IMR-90 (cell line): ENCODE measurements around the gene RHBDL3. TPM values are rescaled to one million over a fixed set of nuclear protein-coding genes. Genes with fewer than 3 reads are reported as not detected.

Experiments used
- ATAC-seq: fragments of 200-7000 bp; cut with Tn5 transposase; 2 replicates; pipeline ENCODE4 v1.9.1; 2020; ENCODE audit warnings: low read depth, mild to moderate bottlenecking, moderate library complexity
- BruUV-seq: library from RNA; stranded (reverse); fragments of 400-500 nt; replicated peaks from 2 replicates; lab custom pipeline; 2021; lab: Mats Ljungman, UMichigan
- CTCF ChIA-PET: fragments of 300-600 bp; formaldehyde crosslinking; extraction: SDS; loops from one replicate; lab custom pipeline; 2021; ENCODE audit warnings: antibody characterized with exemption; lab: Yijun Ruan, JAX
- POLR2A ChIA-PET: fragments of 300-600 bp; sonication (Branson Sonifier 250); formaldehyde crosslinking; loops from one replicate; lab custom pipeline; 2022; ENCODE audit warnings: antibody characterized with exemption; ENCODE audit not compliant: unreplicated experiment; lab: Charles Lee
- DNase-seq: peaks from one replicate; pipeline ENCODE4 v3.0.0; 2013
- H2AFZ ChIP-seq: replicated peaks from 2 replicates; pipeline ENCODE3; 2013; ENCODE audit warnings: low read length, mild to moderate bottlenecking; ENCODE audit not compliant: poor library complexity
- H2AK5ac ChIP-seq: 2 replicates; pipeline ENCODE4 v1.6.1; 2013; ENCODE audit warnings: low read depth, low read length, inconsistent platforms
- H2AK9ac ChIP-seq: replicated peaks from 2 replicates; pipeline ENCODE3; 2013; ENCODE audit warnings: mild to moderate bottlenecking, low read depth, low read length, moderate library complexity; ENCODE audit not compliant: poor library complexity
- H2BK120ac ChIP-seq: 2 replicates; pipeline ENCODE4 v1.6.1; 2013; ENCODE audit warnings: low read depth, low read length, inconsistent platforms
- H2BK15ac ChIP-seq: 3 replicates; pipeline ENCODE4 v1.6.1; 2013; ENCODE audit warnings: low read depth, low read length, inconsistent platforms
- H2BK20ac ChIP-seq: 2 replicates; pipeline ENCODE4 v1.6.1; 2013; ENCODE audit warnings: low read depth, mild to moderate bottlenecking, inconsistent platforms, low read length, moderate library complexity
- H2BK5ac ChIP-seq: 2 replicates; pipeline ENCODE4 v1.6.1; 2013; ENCODE audit warnings: mild to moderate bottlenecking, low read depth, low read length, inconsistent platforms; ENCODE audit not compliant: poor library complexity, severe bottlenecking
- H3K14ac ChIP-seq: replicated peaks from 2 replicates; pipeline ENCODE4 v1.6.1; 2013; ENCODE audit warnings: low read depth, low read length, inconsistent platforms
- H3K18ac ChIP-seq: 2 replicates; pipeline ENCODE4 v1.6.1; 2013; ENCODE audit warnings: low read depth, low read length, control low read depth
- H3K23ac ChIP-seq: 2 replicates; pipeline ENCODE4 v1.6.1; 2013; ENCODE audit warnings: low read depth, low read length, inconsistent platforms
- H3K27ac ChIP-seq: 2 replicates; pipeline ENCODE4 v1.5.1; 2013; ENCODE audit warnings: mild to moderate bottlenecking, control low read depth, low read length; ENCODE audit not compliant: insufficient read depth
- H3K27me3 ChIP-seq: 2 replicates; pipeline ENCODE4 v1.6.1; 2013; ENCODE audit warnings: low read length; ENCODE audit not compliant: control insufficient read depth, insufficient read depth
- H3K36me3 ChIP-seq: 2 replicates; pipeline ENCODE4 v1.6.1; 2013; ENCODE audit warnings: low read length, mixed read lengths; ENCODE audit not compliant: control insufficient read depth, insufficient read depth
- H3K4ac ChIP-seq: 2 replicates; pipeline ENCODE4 v1.6.1; 2013; ENCODE audit warnings: low read depth, low read length, inconsistent platforms
- H3K4me1 ChIP-seq: 2 replicates; pipeline ENCODE4 v1.6.1; 2013; ENCODE audit warnings: low read length, mixed read lengths; ENCODE audit not compliant: control insufficient read depth, insufficient read depth
- H3K4me2 ChIP-seq: 2 replicates; pipeline ENCODE4 v1.6.1; 2013; ENCODE audit warnings: low read depth, mild to moderate bottlenecking, control low read depth, low read length, moderate library complexity
- H3K4me3 ChIP-seq: 2 replicates; pipeline ENCODE4 v1.5.1; 2013; ENCODE audit warnings: low read depth, mild to moderate bottlenecking, control low read depth, low read length, moderate library complexity; ENCODE audit not compliant: insufficient read depth
- H3K56ac ChIP-seq: 2 replicates; pipeline ENCODE4 v1.6.1; 2013; ENCODE audit warnings: low read length, inconsistent platforms; ENCODE audit not compliant: insufficient read depth; ENCODE audit errors: extremely low read depth
- H3K79me1 ChIP-seq, 2 experiments: 2 replicates each; pipeline ENCODE4 v1.6.1; 2013; ENCODE audit warnings: low read length in 2 of 2, inconsistent platforms in 1 of 2, low read depth in 1 of 2
- H3K9ac ChIP-seq: 2 replicates; pipeline ENCODE4 v1.6.1; 2013; ENCODE audit warnings: low read depth, low read length, control low read depth
- H3K9me1 ChIP-seq: 2 replicates; pipeline ENCODE4 v1.6.1; 2013; ENCODE audit warnings: low read length, inconsistent platforms; ENCODE audit not compliant: insufficient read depth
- H3K9me3 ChIP-seq: 2 replicates; pipeline ENCODE4 v1.6.1; 2013; ENCODE audit warnings: low read length; ENCODE audit not compliant: control insufficient read depth, insufficient read depth
- H4K20me1 ChIP-seq: 2 replicates; pipeline ENCODE4 v1.6.1; 2013; ENCODE audit warnings: low read length, inconsistent platforms; ENCODE audit not compliant: insufficient read depth
- H4K5ac ChIP-seq: 2 replicates; pipeline ENCODE4 v1.6.1; 2013; ENCODE audit warnings: mild to moderate bottlenecking, low read depth, low read length, control low read depth
- H4K8ac ChIP-seq, 2 experiments: 2 replicates each; pipeline ENCODE4 v1.6.1; 2013; ENCODE audit warnings: low read depth in 2 of 2, low read length in 2 of 2, control low read depth in 1 of 2, inconsistent platforms in 1 of 2
- H4K91ac ChIP-seq: 2 replicates; pipeline ENCODE4 v1.6.1; 2013; ENCODE audit warnings: low read depth, low read length, inconsistent platforms; ENCODE audit not compliant: insufficient read depth
- BHLHE40 ChIP-seq: fragments of 150-350 bp; IDR thresholded peaks from 2 replicates; pipeline ENCODE4 v1.6.1; 2016; ENCODE audit warnings: mild to moderate bottlenecking, low read depth, low read length
- CEBPB ChIP-seq: IDR thresholded peaks from 2 replicates; pipeline ENCODE4 v1.6.1; 2012; ENCODE audit warnings: low read depth, low read length, improper control_type of control experiment
- CHD1 ChIP-seq: IDR thresholded peaks from 2 replicates; pipeline ENCODE4 v1.6.1; 2012; ENCODE audit warnings: low read depth, low read length, improper control_type of control experiment
- FOS ChIP-seq: fragments of 150-350 bp; IDR thresholded peaks from 2 replicates; pipeline ENCODE4 v1.6.1; 2016; ENCODE audit warnings: low read depth, low read length
- MAFK ChIP-seq: IDR thresholded peaks from 2 replicates; pipeline ENCODE4 v1.6.1; 2012; ENCODE audit warnings: low read depth, low read length, improper control_type of control experiment
- MAZ ChIP-seq: IDR thresholded peaks from 2 replicates; pipeline ENCODE4 v1.6.1; 2012; ENCODE audit warnings: low read depth, mild to moderate bottlenecking, low read length, improper control_type of control experiment, moderate library complexity, borderline replicate concordance
- MXI1 ChIP-seq: IDR thresholded peaks from 2 replicates; pipeline ENCODE4 v1.6.1; 2012; ENCODE audit warnings: low read depth, mild to moderate bottlenecking, low read length, moderate library complexity, borderline replicate concordance
- NFE2L2 ChIP-seq: fragments of 150-350 bp; IDR thresholded peaks from 2 replicates; pipeline ENCODE4 v1.6.1; 2016; ENCODE audit warnings: low read depth, mild to moderate bottlenecking, low read length
- POLR2A ChIP-seq: IDR thresholded peaks from 2 replicates; pipeline ENCODE4 v1.6.1; 2012; ENCODE audit warnings: mild to moderate bottlenecking, low read depth, low read length
- RAD21 ChIP-seq: IDR thresholded peaks from 2 replicates; pipeline ENCODE4 v1.6.1; 2012; ENCODE audit warnings: low read length, improper control_type of control experiment
- RCOR1 ChIP-seq: IDR thresholded peaks from 2 replicates; pipeline ENCODE4 v1.6.1; 2012; ENCODE audit warnings: mild to moderate bottlenecking, low read length, improper control_type of control experiment; ENCODE audit not compliant: insufficient replicate concordance
- RFX5 ChIP-seq: IDR thresholded peaks from 2 replicates; pipeline ENCODE4 v1.8.0; 2012; ENCODE audit warnings: low read depth, mild to moderate bottlenecking, low read length, moderate library complexity
- SMC3 ChIP-seq: fragments of 150-350 bp; IDR thresholded peaks from 2 replicates; pipeline ENCODE4 v1.6.1; 2016; ENCODE audit warnings: low read depth, mild to moderate bottlenecking, antibody characterized with exemption, low read length, moderate library complexity
- whole genome bisulfite sequencing, 2 experiments: methylation state at CpG; one replicate each; pipeline versions ENCODE4 v1.1.5 to v1.1.7; 2013; ENCODE audit warnings: missing lambda C conversion rate in 2 of 2; ENCODE audit not compliant: insufficient read length in 1 of 2; ENCODE audit errors: extremely low coverage in 2 of 2; 5-methylcytosine and 5-hydroxymethylcytosine counted together
- dilution Hi-C: fragments of 300-500 bp; cut with HindIII; formaldehyde crosslinking; loops from one replicate; pipeline ENCODE4 v1.14.3; 2018; ENCODE audit warnings: low sequenced_read_pairs; ENCODE audit not compliant: unreplicated experiment
- in situ Hi-C: fragments of 300-500 bp; cut with MboI; formaldehyde crosslinking; loops from 3 replicates; pipeline ENCODE4 v1.14.3; 2019; ENCODE audit warnings: low sequenced_read_pairs, inconsistent platforms, mixed read lengths
- intact Hi-C: fragments of 100-400 bp; cut with micrococcal nuclease; formaldehyde crosslinking; loops from 2 replicates; pipeline ENCODE4 v1.10.0; 2022
- polyA plus RNA-seq, 3 experiments: library from polyadenylated mRNA; depleted of rRNA; stranded (reverse); fragments of >200 nt; gene quantifications; 2 replicates each; pipeline ENCODE4 v1.2.3, GENCODE V29; 2012; ENCODE audit warnings: low replicate concordance in 1 of 3
- total RNA-seq: library from RNA; depleted of rRNA; stranded (reverse); fragments of >200 nt; gene quantifications from 2 replicates; pipeline ENCODE4 v1.2.3, GENCODE V29; 2012
- TF ChIP-seq, protein P1 (sequence below): conservative IDR thresholded peaks from 2 replicates; pipeline ENCODE4 v1.5.1; 2012; ENCODE audit warnings: mild to moderate bottlenecking, low read depth, low read length, improper control_type of control experiment
- TF ChIP-seq, protein P2 (sequence below): fragments of 150-350 bp; IDR thresholded peaks from 2 replicates; pipeline ENCODE4 v1.6.1; 2016; ENCODE audit warnings: low read depth, mild to moderate bottlenecking, low read length, moderate library complexity, borderline replicate concordance
- TF ChIP-seq, protein P3 (sequence below): fragments of 150-350 bp; IDR thresholded peaks from 2 replicates; pipeline ENCODE4 v1.6.1; 2017; ENCODE audit warnings: mild to moderate bottlenecking, antibody characterized with exemption, low read length, low read depth

RHBDL3 gene
- total and polyA plus RNA-seq, 2 of the 4 experiments (the other 2 are of a cell fraction): 0.09 to 0.18 TPM

DNA sequence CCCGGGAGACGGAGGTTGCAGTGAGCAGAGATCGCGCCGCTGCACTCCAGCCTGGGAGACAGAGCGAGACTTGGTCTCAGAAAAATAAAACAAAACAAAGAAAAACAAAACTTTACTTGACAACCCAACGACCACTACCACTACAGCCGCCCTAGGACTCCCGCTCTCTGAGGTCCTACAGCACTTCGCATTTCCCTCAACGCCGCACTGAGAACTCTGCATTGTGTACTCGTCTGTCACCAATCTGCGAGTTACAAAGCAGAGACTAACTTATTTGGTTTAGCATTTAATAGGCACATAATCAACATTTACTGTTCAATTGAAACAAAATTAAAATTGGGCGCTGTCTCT is 83.8 kb downstream of the RHBDL3 start:
- H3K4ac ChIP-seq: peak overlapping the region; percentile 95
- H2AFZ ChIP-seq: peak overlapping the region; percentile 90
- in situ Hi-C loops (no loop called here), dilution Hi-C loops (no loop called here), intact Hi-C loops (no loop called here)
- peak overlapping the region; percentile 91 for H3K56ac ChIP-seq
- ATAC-seq (peak; percentile 30; the same call in 1 of the 2 replicates), DNase-seq (no peak)
- H2BK5ac ChIP-seq: peak overlapping the region; percentile 79
- H3K9me1 ChIP-seq: no peaks in the 10 kb centered on the region; the same call in 1 of the 2 replicates
- peaks cover 8 to 21% of the 10 kb centered on the region in 2 experiments for H3K79me1 ChIP-seq
- H2AK9ac ChIP-seq: peak overlapping the region; percentile 100
- H3K9ac ChIP-seq: peak overlapping the region; percentile 88
- no TSS peak for BruUV-seq
- H4K8ac ChIP-seq: peak overlapping the region; percentile 44 to 99
- TF ChIP-seq MAFK (no peak), CEBPB (no peak), BHLHE40 (no peak), RAD21 (no peak), RFX5 (no peak), SMC3 (no peak), CHD1 (no peak), FOS (no peak), RCOR1 (no peak), POLR2A (no peak), MXI1 (no peak), MAZ (no peak), NFE2L2 (no peak)
- TF ChIP-seq, protein P1, sequence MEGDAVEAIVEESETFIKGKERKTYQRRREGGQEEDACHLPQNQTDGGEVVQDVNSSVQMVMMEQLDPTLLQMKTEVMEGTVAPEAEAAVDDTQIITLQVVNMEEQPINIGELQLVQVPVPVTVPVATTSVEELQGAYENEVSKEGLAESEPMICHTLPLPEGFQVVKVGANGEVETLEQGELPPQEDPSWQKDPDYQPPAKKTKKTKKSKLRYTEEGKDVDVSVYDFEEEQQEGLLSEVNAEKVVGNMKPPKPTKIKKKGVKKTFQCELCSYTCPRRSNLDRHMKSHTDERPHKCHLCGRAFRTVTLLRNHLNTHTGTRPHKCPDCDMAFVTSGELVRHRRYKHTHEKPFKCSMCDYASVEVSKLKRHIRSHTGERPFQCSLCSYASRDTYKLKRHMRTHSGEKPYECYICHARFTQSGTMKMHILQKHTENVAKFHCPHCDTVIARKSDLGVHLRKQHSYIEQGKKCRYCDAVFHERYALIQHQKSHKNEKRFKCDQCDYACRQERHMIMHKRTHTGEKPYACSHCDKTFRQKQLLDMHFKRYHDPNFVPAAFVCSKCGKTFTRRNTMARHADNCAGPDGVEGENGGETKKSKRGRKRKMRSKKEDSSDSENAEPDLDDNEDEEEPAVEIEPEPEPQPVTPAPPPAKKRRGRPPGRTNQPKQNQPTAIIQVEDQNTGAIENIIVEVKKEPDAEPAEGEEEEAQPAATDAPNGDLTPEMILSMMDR: no peak
- TF ChIP-seq, protein P2, sequence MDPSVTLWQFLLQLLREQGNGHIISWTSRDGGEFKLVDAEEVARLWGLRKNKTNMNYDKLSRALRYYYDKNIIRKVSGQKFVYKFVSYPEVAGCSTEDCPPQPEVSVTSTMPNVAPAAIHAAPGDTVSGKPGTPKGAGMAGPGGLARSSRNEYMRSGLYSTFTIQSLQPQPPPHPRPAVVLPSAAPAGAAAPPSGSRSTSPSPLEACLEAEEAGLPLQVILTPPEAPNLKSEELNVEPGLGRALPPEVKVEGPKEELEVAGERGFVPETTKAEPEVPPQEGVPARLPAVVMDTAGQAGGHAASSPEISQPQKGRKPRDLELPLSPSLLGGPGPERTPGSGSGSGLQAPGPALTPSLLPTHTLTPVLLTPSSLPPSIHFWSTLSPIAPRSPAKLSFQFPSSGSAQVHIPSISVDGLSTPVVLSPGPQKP: no peak
- TF ChIP-seq, protein P3, sequence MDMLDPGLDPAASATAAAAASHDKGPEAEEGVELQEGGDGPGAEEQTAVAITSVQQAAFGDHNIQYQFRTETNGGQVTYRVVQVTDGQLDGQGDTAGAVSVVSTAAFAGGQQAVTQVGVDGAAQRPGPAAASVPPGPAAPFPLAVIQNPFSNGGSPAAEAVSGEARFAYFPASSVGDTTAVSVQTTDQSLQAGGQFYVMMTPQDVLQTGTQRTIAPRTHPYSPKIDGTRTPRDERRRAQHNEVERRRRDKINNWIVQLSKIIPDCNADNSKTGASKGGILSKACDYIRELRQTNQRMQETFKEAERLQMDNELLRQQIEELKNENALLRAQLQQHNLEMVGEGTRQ: no peak
- no peaks in the 10 kb centered on the region for H3K9me3 ChIP-seq
- peak overlapping the region; percentile 92 for H3K23ac ChIP-seq
- H3K27me3 ChIP-seq: no peaks in the 10 kb centered on the region
- CTCF ChIA-PET: no interaction called here
- no peak overlapping the region for H2BK20ac ChIP-seq
- peaks cover 9% of the 10 kb centered on the region for H3K36me3 ChIP-seq
- H2BK15ac ChIP-seq: no peak overlapping the region
- peak overlapping the region; percentile 72 for H3K27ac ChIP-seq
- H2BK120ac ChIP-seq: peak overlapping the region; percentile 7; the same call in 1 of the 2 replicates
- 21% methylated on average over 9 of the region's 15 CpGs; no CpG with 5 or more reads in 1 of the 2 experiments for WGBS, 2 experiments
- H2AK5ac ChIP-seq: peak overlapping the region; percentile 90
- peak overlapping the region; percentile 80 for H4K91ac ChIP-seq
- H3K4me3 ChIP-seq: peak overlapping the region; percentile 78
- peak overlapping the region; percentile 49 for H3K18ac ChIP-seq
- H3K4me1 ChIP-seq: peaks cover 2% of the 10 kb centered on the region
- peak overlapping the region; percentile 76 for H3K4me2 ChIP-seq
- peaks cover 44% of the 10 kb centered on the region for H4K20me1 ChIP-seq
- peak overlapping the region; percentile 100 for H3K14ac ChIP-seq
- peak overlapping the region; percentile 68 for H4K5ac ChIP-seq
- POLR2A ChIA-PET: no interaction called here
